Parathyroid adenoma (tissue), 2 donors: Measurements from ENCODE around the gene POLG2.

ENCODE experiments used
- H2AFZ ChIP-seq: fragments of 300-600 bp; sonication (generic); one replicate; pipeline ENCODE4 v1.7.0; 2017; ENCODE audit warnings: antibody characterized with exemption, mild to moderate bottlenecking
- H3K27ac ChIP-seq: fragments of 300-600 bp; sonication (generic); one replicate; pipeline ENCODE4 v1.7.0; 2017
- H3K27me3 ChIP-seq: fragments of 300-600 bp; sonication (generic); one replicate; pipeline ENCODE4 v1.7.0; 2017; ENCODE audit warnings: low read length; ENCODE audit not compliant: control insufficient read depth, insufficient read depth
- H3K36me3 ChIP-seq: fragments of 300-600 bp; sonication (generic); one replicate; pipeline ENCODE4 v1.7.0; 2017; ENCODE audit warnings: low read length; ENCODE audit not compliant: control insufficient read depth, insufficient read depth
- H3K4me1 ChIP-seq: fragments of 300-600 bp; sonication (generic); one replicate; pipeline ENCODE4 v1.7.0; 2017; ENCODE audit warnings: control low read depth
- H3K4me2 ChIP-seq: fragments of 300-600 bp; sonication (generic); one replicate; pipeline ENCODE4 v1.7.0; 2017; ENCODE audit warnings: low read length
- H3K4me3 ChIP-seq: fragments of 300-600 bp; sonication (generic); one replicate; pipeline ENCODE4 v1.7.0; 2017; ENCODE audit warnings: low read depth, low read length
- H3K79me2 ChIP-seq: fragments of 300-600 bp; sonication (generic); one replicate; pipeline ENCODE4 v1.7.0; 2017; ENCODE audit warnings: control low read depth
- H3K9ac ChIP-seq: fragments of 300-600 bp; sonication (generic); one replicate; pipeline ENCODE4 v1.7.0; 2017; ENCODE audit warnings: mild to moderate bottlenecking
- H3K9me3 ChIP-seq: fragments of 300-600 bp; sonication (generic); one replicate; pipeline ENCODE4 v1.7.0; 2017; ENCODE audit warnings: low read length; ENCODE audit not compliant: control insufficient read depth
- TF ChIP-seq, protein P1 (sequence below): fragments of 300-600 bp; sonication (generic); IDR thresholded peaks from one replicate; pipeline ENCODE4 v1.7.0; 2017; ENCODE audit warnings: antibody characterized with exemption, mild to moderate bottlenecking
- donor health status: primary hyperparathyroidism.

Gene POLG2

DNA sequence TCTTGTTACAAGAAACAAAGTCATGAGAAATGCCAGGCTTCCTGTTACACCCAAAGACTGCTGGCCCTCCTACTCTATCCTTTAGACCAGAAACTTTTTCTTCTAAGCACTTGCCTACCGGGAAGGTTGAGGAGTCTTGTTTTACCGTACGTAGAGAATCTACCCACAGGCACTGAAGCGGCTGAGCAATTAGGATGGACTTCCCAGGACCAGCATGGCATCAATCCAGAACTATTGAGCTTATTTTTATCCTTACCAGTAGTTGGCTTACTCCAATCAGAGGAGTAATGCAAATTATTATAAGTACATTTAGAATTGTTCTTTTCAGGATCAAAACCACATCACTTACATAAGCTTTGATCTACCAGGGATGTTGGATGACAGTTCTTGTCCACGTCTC, 35.6 kb upstream of the POLG2 start:
- no peaks in the 10 kb centered on the region for H3K36me3 ChIP-seq
- H3K4me2 ChIP-seq: no peak overlapping the region
- no peak overlapping the region for H3K4me3 ChIP-seq
- no peaks in the 10 kb centered on the region for H3K9me3 ChIP-seq
- TF ChIP-seq, protein P1, sequence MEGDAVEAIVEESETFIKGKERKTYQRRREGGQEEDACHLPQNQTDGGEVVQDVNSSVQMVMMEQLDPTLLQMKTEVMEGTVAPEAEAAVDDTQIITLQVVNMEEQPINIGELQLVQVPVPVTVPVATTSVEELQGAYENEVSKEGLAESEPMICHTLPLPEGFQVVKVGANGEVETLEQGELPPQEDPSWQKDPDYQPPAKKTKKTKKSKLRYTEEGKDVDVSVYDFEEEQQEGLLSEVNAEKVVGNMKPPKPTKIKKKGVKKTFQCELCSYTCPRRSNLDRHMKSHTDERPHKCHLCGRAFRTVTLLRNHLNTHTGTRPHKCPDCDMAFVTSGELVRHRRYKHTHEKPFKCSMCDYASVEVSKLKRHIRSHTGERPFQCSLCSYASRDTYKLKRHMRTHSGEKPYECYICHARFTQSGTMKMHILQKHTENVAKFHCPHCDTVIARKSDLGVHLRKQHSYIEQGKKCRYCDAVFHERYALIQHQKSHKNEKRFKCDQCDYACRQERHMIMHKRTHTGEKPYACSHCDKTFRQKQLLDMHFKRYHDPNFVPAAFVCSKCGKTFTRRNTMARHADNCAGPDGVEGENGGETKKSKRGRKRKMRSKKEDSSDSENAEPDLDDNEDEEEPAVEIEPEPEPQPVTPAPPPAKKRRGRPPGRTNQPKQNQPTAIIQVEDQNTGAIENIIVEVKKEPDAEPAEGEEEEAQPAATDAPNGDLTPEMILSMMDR: no peak
- H3K27me3 ChIP-seq: no peaks in the 10 kb centered on the region
- H2AFZ ChIP-seq: no peak overlapping the region
- no peaks in the 10 kb centered on the region for H3K4me1 ChIP-seq
- no peak overlapping the region for H3K9ac ChIP-seq
- no peaks in the 10 kb centered on the region for H3K79me2 ChIP-seq
- no peak overlapping the region for H3K27ac ChIP-seq

DNA sequence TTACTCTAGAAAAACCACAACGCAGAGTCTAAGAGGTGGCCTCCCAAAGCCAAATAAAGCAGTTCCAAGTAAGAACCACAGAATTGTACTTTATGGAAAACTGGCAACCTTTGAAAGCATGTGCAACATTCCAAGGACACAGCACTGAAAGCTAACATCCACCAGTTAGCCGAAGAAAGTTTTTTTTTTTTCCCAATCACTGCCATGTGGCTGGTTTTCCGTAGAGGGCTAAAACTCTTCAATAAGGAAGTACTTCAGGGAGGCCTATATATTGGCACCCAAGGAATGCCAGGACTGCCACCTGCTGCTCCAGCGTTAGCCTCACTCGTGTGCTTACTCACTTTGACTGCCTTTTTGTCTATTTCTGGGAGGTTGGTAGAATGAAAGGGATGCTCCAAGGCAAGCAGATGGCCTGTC, 35.1 kb upstream of the POLG2 start:
- no peak overlapping the region for H2AFZ ChIP-seq
- no peak overlapping the region for H3K4me3 ChIP-seq
- no peaks in the 10 kb centered on the region for H3K27me3 ChIP-seq
- H3K79me2 ChIP-seq: no peaks in the 10 kb centered on the region
- H3K9me3 ChIP-seq: no peaks in the 10 kb centered on the region
- H3K4me2 ChIP-seq: no peak overlapping the region
- no peak overlapping the region for H3K27ac ChIP-seq
- TF ChIP-seq, protein P1: no peak
- no peaks in the 10 kb centered on the region for H3K4me1 ChIP-seq
- H3K36me3 ChIP-seq: no peaks in the 10 kb centered on the region
- H3K9ac ChIP-seq: no peak overlapping the region

DNA sequence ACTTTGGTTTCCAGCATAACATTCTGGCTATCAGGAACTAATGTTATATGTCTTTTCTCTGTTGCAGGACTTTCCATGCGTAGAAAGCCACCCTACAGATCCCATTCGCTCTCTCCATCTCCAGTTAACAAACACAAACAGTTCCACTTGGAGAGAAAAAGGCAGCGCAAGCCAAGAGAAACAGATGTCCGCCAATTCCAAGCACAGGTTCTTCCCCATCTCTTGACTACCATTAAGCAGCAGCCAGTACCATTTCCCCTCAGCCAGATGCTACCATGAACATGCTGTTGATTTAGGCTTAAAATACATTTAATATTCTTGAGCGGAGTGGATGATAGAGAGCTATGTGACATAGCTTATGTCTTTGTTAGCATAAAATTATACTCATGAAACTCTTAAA, 32.4 kb upstream of the POLG2 start:
- Histone ChIP-seq H3K4me1 (no peaks in the 10 kb centered on the region), H3K9ac (no peak overlapping the region), H3K4me3 (no peak overlapping the region), H3K9me3 (no peaks in the 10 kb centered on the region), H3K27ac (no peak overlapping the region), H3K36me3 (no peaks in the 10 kb centered on the region), H3K4me2 (no peak overlapping the region), H2AFZ (no peak overlapping the region), H3K79me2 (peaks cover 3% of the 10 kb centered on the region), H3K27me3 (no peaks in the 10 kb centered on the region)
- TF ChIP-seq, protein P1: no peak

DNA sequence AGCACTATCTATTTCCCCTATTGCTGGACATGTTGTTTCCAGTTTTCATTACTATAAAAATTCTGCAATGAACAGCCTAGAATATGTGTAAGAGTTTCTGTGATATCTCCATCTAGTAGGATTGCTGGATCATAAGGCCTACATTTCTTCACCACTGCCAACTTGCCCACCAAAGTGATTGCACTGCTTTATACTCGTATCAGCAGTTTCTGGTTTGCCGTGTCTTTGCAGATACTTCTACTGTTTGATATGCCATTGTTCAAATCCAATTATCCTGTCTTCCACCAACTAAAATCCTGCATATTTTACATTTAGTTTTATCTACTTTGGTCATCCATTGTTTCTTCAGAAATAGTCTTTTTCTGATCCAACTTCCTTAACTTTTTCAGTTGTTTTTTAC, 31.1 kb upstream of the POLG2 start:
- Histone ChIP-seq H3K4me2 (no peak overlapping the region), H3K36me3 (no peaks in the 10 kb centered on the region)

DNA sequence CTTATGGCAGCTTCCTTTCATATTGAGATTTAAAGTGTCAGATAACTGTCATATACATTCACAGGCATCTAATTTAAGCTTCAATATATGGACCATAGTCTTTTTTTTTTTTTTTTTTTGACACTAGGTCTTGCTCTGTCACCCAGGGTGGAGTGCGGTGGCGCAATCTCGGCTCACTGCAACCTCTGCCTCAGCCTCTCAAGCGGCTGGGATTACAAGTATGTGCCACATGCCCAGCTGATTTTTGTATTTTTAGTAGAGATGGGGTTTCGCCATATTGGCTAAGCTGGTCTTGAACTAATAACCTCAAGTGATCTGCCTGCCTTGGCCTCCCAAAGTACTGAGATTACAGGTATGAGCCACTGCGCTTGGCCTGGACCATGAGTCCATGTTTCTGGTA, 23.5 kb upstream of the POLG2 start:
- no peak overlapping the region for H3K9ac ChIP-seq
- H3K36me3 ChIP-seq: no peaks in the 10 kb centered on the region
- no peak overlapping the region for H3K4me2 ChIP-seq

More for the DNA sequence above, 31.1 kb upstream of the POLG2 start:
- Histone ChIP-seq H3K79me2 (peaks cover 5% of the 10 kb centered on the region), H3K27ac (no peak overlapping the region), H3K4me1 (no peaks in the 10 kb centered on the region), H3K27me3 (no peaks in the 10 kb centered on the region), H3K9me3 (no peaks in the 10 kb centered on the region), H3K9ac (no peak overlapping the region), H3K4me3 (no peak overlapping the region), H2AFZ (no peak overlapping the region)
- TF ChIP-seq, protein P1: no peak

More for the DNA sequence above, 23.5 kb upstream of the POLG2 start:
- H3K9me3 ChIP-seq: no peaks in the 10 kb centered on the region
- H3K27ac ChIP-seq: no peak overlapping the region
- H3K27me3 ChIP-seq: no peaks in the 10 kb centered on the region
- H3K4me3 ChIP-seq: no peak overlapping the region
- TF ChIP-seq, protein P1: no peak
- H3K4me1 ChIP-seq: no peaks in the 10 kb centered on the region
- peaks cover 23% of the 10 kb centered on the region for H3K79me2 ChIP-seq
- no peak overlapping the region for H2AFZ ChIP-seq
